IPS-NIHi11 (cell line): ENCODE results near the gene RAD51D.
"Not testable (repeated sequence)": the region's sequence is repeated elsewhere in the genome, so short reads cannot be mapped to it uniquely, and the experiment has no call there.

Experiments
- DNase-seq: peaks from one replicate; pipeline ENCODE4 v3.0.0; 2012; ENCODE audit warnings: mixed read lengths, low spot score

Gene RAD51D

GRCh38 chr17:35090707-35091106 is 29.0 kb downstream of the RAD51D start:
- not testable (repeated sequence) for DNase-seq

GRCh38 chr17:35089586-35090296 is 29.9 kb downstream of the RAD51D start:
- peak; percentile 27 for DNase-seq

GRCh38 chr17:35088881-35089585 is 30.6 kb downstream of the RAD51D start:
- DNase-seq, result peak; percentile 92

GRCh38 chr17:35088356-35088880 is 31.2 kb downstream of the RAD51D start:
- DNase-seq, result peak; percentile 29

GRCh38 chr17:35087731-35088355 is 31.8 kb downstream of the RAD51D start:
- no peak for DNase-seq

GRCh38 chr17:35086931-35087573 is 32.6 kb downstream of the RAD51D start:
- DNase-seq, result no peak

- no peak for DNase-seq
These were observed 33.5 kb downstream of the RAD51D start for GRCh38 chr17:35086164-35086563.

- no peak for DNase-seq
These were observed 34.7 kb downstream of the RAD51D start for GRCh38 chr17:35084987-35085386.

- no peak for DNase-seq
These were observed 36.6 kb downstream of the RAD51D start for GRCh38 chr17:35083071-35083470.

- DNase-seq, result no peak
These were observed 37.5 kb downstream of the RAD51D start for GRCh38 chr17:35082073-35082657.

GRCh38 chr17:35081638-35082037 is 38.0 kb downstream of the RAD51D start:
- no peak for DNase-seq

- no peak for DNase-seq
These were observed 39.1 kb downstream of the RAD51D start for GRCh38 chr17:35080536-35080935.

GRCh38 chr17:35079547-35080423 is 39.9 kb downstream of the RAD51D start:
- DNase-seq, result no peak

- DNase-seq, result no peak
These were observed 42.8 kb downstream of the RAD51D start for GRCh38 chr17:35076874-35077273.

GRCh38 chr17:35074711-35075707 is 44.7 kb downstream of the RAD51D start:
- DNase-seq, result no peak

GRCh38 chr17:35073991-35074627 is 45.6 kb downstream of the RAD51D start:
- no peak for DNase-seq

- no peak for DNase-seq
These were observed 46.4 kb downstream of the RAD51D start for GRCh38 chr17:35073183-35073790.

- no peak for DNase-seq
These were observed 50.3 kb downstream of the RAD51D start for GRCh38 chr17:35069311-35069710.

GRCh38 chr17:35068249-35068648 is 51.4 kb downstream of the RAD51D start:
- no peak for DNase-seq
